Neural progenitor cell (in vitro differentiated cells): ENCODE results near the gene AZIN2. TPM values are rescaled to one million over a fixed set of nuclear protein-coding genes. Genes with fewer than 3 reads are reported as not detected.

Experiments used
- DNase-seq: peaks from one replicate; pipeline ENCODE4 v3.0.0-alpha.2; 2016; ENCODE audit warnings: low spot score
- H2AFZ ChIP-seq: fragments of 200-600 bp; sonication (generic); replicated peaks from 2 replicates; pipeline ENCODE4 v1.6.1; 2016; ENCODE audit warnings: antibody characterized with exemption
- H3F3A ChIP-seq: fragments of 200-600 bp; sonication (generic); 2 replicates; pipeline ENCODE4 v1.6.1; 2016; ENCODE audit warnings: antibody characterized with exemption, low read depth
- H3K27ac ChIP-seq: fragments of 200-600 bp; sonication (generic); 2 replicates; pipeline ENCODE4 v1.5.1; 2016; ENCODE audit warnings: mild to moderate bottlenecking
- H3K27me3 ChIP-seq: fragments of 200-600 bp; sonication (generic); 2 replicates; pipeline ENCODE4 v1.6.1; 2016; ENCODE audit warnings: mild to moderate bottlenecking, moderate library complexity
- H3K36me3 ChIP-seq: fragments of 200-600 bp; sonication (generic); 2 replicates; pipeline ENCODE4 v1.5.1; 2016
- H3K4me1 ChIP-seq: fragments of 200-600 bp; sonication (generic); 2 replicates; pipeline ENCODE4 v1.6.1; 2016; ENCODE audit warnings: mixed run types
- H3K4me2 ChIP-seq: fragments of 200-600 bp; sonication (generic); 2 replicates; pipeline ENCODE4 v1.6.1; 2016
- H3K4me3 ChIP-seq: fragments of 200-600 bp; sonication (generic); 2 replicates; pipeline ENCODE4 v1.5.1; 2016
- H3K79me2 ChIP-seq: fragments of 200-600 bp; sonication (generic); 2 replicates; pipeline ENCODE4 v1.6.1; 2016; ENCODE audit warnings: low read depth
- H3K9ac ChIP-seq: fragments of 200-600 bp; sonication (generic); 2 replicates; pipeline ENCODE4 v1.6.1; 2016
- H3K9me3 ChIP-seq: fragments of 200-600 bp; sonication (generic); 2 replicates; pipeline ENCODE4 v1.5.1; 2016; ENCODE audit warnings: low read depth
- H4K20me1 ChIP-seq: fragments of 200-600 bp; sonication (generic); 2 replicates; pipeline ENCODE4 v1.6.1; 2016; ENCODE audit warnings: low read depth
- H3K27ac Mint-ChIP-seq: 3 replicates; pipeline ENCODE4 v1.8.0; 2021; ENCODE audit warnings: mixed read lengths
- H3K27me3 Mint-ChIP-seq: 2 replicates; pipeline ENCODE4 v1.8.0; 2022; ENCODE audit warnings: low read depth, mild to moderate bottlenecking, inconsistent platforms, moderate library complexity, mixed read lengths; ENCODE audit not compliant: insufficient read depth
- H3K36me3 Mint-ChIP-seq: 3 replicates; pipeline ENCODE4 v1.8.0; 2021; ENCODE audit warnings: mixed read lengths
- H3K4me1 Mint-ChIP-seq: 3 replicates; pipeline ENCODE4 v1.8.0; 2021; ENCODE audit warnings: mixed read lengths
- H3K4me3 Mint-ChIP-seq: 3 replicates; pipeline ENCODE4 v1.8.0; 2021; ENCODE audit warnings: mild to moderate bottlenecking, moderate library complexity, mixed read lengths
- H3K9me3 Mint-ChIP-seq: 3 replicates; pipeline ENCODE4 v1.8.0; 2020; ENCODE audit warnings: mixed read lengths
- EZH2 ChIP-seq: fragments of 200-600 bp; sonication (generic); IDR thresholded peaks from 2 replicates; pipeline ENCODE4 v1.6.1; 2017; ENCODE audit warnings: antibody characterized with exemption, mild to moderate bottlenecking, moderate library complexity
- EZH2phosphoT487 ChIP-seq: fragments of 200-600 bp; sonication (generic); IDR thresholded peaks from 2 replicates; pipeline ENCODE4 v1.6.1; 2017; ENCODE audit warnings: antibody characterized with exemption
- total RNA-seq: library from RNA; depleted of rRNA; stranded (reverse); fragments of >200 nt; gene quantifications from 2 replicates; pipeline ENCODE4 v1.2.3, GENCODE V29; 2015; ENCODE audit warnings: low replicate concordance
- TF ChIP-seq, protein P1 (sequence below): fragments of 200-600 bp; sonication (generic); IDR thresholded peaks from 2 replicates; pipeline ENCODE4 v1.5.1; 2017; ENCODE audit warnings: antibody characterized with exemption, mild to moderate bottlenecking

AZIN2 gene
- total RNA-seq, 1 donor from 2014 or later, result 1.3 TPM

- no peaks in the 10 kb centered on the region for H3K9me3 Mint-ChIP-seq
- no peak for DNase-seq
- Histone ChIP-seq H3K27ac (no peak overlapping the region), H3K36me3 (no peaks in the 10 kb centered on the region), H4K20me1 (no peaks in the 10 kb centered on the region), H3K27me3 (no peaks in the 10 kb centered on the region), H3F3A (no peaks in the 10 kb centered on the region), H3K9me3 (no peaks in the 10 kb centered on the region), H2AFZ (no peak overlapping the region), H3K4me2 (no peak overlapping the region), H3K4me1 (peaks cover 10% of the 10 kb centered on the region), H3K9ac (no peak overlapping the region), H3K4me3 (no peak overlapping the region), H3K79me2 (no peaks in the 10 kb centered on the region)
- peaks cover 34% of the 10 kb centered on the region for H3K4me1 Mint-ChIP-seq
- H3K27ac Mint-ChIP-seq, result no peak overlapping the region
- peaks cover 2% of the 10 kb centered on the region for H3K36me3 Mint-ChIP-seq
- TF ChIP-seq EZH2, result no peak
- TF ChIP-seq EZH2phosphoT487, result no peak
- TF ChIP-seq, protein P1, sequence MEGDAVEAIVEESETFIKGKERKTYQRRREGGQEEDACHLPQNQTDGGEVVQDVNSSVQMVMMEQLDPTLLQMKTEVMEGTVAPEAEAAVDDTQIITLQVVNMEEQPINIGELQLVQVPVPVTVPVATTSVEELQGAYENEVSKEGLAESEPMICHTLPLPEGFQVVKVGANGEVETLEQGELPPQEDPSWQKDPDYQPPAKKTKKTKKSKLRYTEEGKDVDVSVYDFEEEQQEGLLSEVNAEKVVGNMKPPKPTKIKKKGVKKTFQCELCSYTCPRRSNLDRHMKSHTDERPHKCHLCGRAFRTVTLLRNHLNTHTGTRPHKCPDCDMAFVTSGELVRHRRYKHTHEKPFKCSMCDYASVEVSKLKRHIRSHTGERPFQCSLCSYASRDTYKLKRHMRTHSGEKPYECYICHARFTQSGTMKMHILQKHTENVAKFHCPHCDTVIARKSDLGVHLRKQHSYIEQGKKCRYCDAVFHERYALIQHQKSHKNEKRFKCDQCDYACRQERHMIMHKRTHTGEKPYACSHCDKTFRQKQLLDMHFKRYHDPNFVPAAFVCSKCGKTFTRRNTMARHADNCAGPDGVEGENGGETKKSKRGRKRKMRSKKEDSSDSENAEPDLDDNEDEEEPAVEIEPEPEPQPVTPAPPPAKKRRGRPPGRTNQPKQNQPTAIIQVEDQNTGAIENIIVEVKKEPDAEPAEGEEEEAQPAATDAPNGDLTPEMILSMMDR, result no peak
- peaks cover 9% of the 10 kb centered on the region for H3K27me3 Mint-ChIP-seq
- H3K4me3 Mint-ChIP-seq, result no peak overlapping the region
Measured at GRCh38 chr1:33142483-33143064, 61.6 kb downstream of the AZIN2 start.

- Histone ChIP-seq H3F3A (no peaks in the 10 kb centered on the region), H3K4me3 (no peak overlapping the region), H3K79me2 (no peaks in the 10 kb centered on the region), H3K27me3 (no peaks in the 10 kb centered on the region), H3K9me3 (no peaks in the 10 kb centered on the region), H3K4me1 (peaks cover 10% of the 10 kb centered on the region), H3K27ac (no peak overlapping the region), H2AFZ (no peak overlapping the region), H4K20me1 (no peaks in the 10 kb centered on the region), H3K36me3 (no peaks in the 10 kb centered on the region), H3K4me2 (no peak overlapping the region), H3K9ac (no peak overlapping the region)
- no peak for TF ChIP-seq EZH2
- TF ChIP-seq, protein P1, result no peak
- no peak for TF ChIP-seq EZH2phosphoT487
- DNase-seq, result no peak
- H3K27ac Mint-ChIP-seq, result peak overlapping the region; percentile 87
- peaks cover 29% of the 10 kb centered on the region for H3K4me1 Mint-ChIP-seq
- no peak overlapping the region for H3K4me3 Mint-ChIP-seq
- no peaks in the 10 kb centered on the region for H3K9me3 Mint-ChIP-seq
- peaks cover 2% of the 10 kb centered on the region for H3K36me3 Mint-ChIP-seq
- peaks cover 9% of the 10 kb centered on the region for H3K27me3 Mint-ChIP-seq
Measured at GRCh38 chr1:33143176-33143575, 62.2 kb downstream of the AZIN2 start.

DNA sequence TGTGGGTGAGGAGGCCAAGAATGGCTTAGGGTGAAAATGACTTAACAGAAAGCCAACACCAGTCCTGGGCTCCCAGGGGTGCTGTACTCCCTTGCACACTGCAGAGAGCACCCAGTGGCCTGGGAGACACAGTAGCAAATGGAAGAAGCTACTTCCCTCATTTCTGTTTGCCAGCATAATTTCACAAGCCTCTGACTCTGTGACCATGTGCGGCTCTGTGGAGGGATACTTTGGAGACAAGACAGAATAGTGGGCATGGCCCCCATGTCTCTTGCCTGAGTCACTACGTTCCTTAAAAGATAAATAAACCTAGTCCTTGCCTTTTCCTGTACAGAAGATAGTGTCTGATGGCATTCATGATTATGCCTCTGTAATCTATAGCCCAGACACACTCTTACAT lies 62.7 kb downstream of the AZIN2 start:
- Histone ChIP-seq H3K9ac (no peak overlapping the region), H3K36me3 (no peaks in the 10 kb centered on the region), H3F3A (no peaks in the 10 kb centered on the region), H3K4me1 (peaks cover 10% of the 10 kb centered on the region), H3K4me3 (no peak overlapping the region), H3K27me3 (no peaks in the 10 kb centered on the region), H3K27ac (no peak overlapping the region), H3K9me3 (no peaks in the 10 kb centered on the region), H3K79me2 (no peaks in the 10 kb centered on the region), H2AFZ (no peak overlapping the region), H4K20me1 (no peaks in the 10 kb centered on the region), H3K4me2 (no peak overlapping the region)
- Mint-ChIP-seq H3K27me3 (peaks cover 9% of the 10 kb centered on the region), H3K27ac (peak overlapping the region; percentile 87), H3K36me3 (peaks cover 2% of the 10 kb centered on the region), H3K4me3 (no peak overlapping the region), H3K9me3 (no peaks in the 10 kb centered on the region), H3K4me1 (peaks cover 28% of the 10 kb centered on the region)
- DNase-seq, result no peak
- TF ChIP-seq, protein P1, result no peak
- no peak for TF ChIP-seq EZH2phosphoT487
- no peak for TF ChIP-seq EZH2
